Esophagus (tissue), 2 donors: ENCODE results near the gene ENOX1. TPM values are rescaled to one million over a fixed set of nuclear protein-coding genes. Genes with fewer than 3 reads are reported as not detected.

Source experiments
- H3K27ac ChIP-seq, 2 donors: one replicate each; pipeline ENCODE4 v1.5.1; 2013; ENCODE audit warnings: low read depth in 2 of 2, mild to moderate bottlenecking in 2 of 2, inconsistent platforms in 1 of 2, low read length in 1 of 2, moderate library complexity in 1 of 2
- H3K27me3 ChIP-seq, 2 donors: one replicate each; pipeline ENCODE4 v1.6.1; 2013; ENCODE audit warnings: low read length in 2 of 2, control low read depth in 1 of 2, mild to moderate bottlenecking in 1 of 2; ENCODE audit not compliant: insufficient read depth in 2 of 2, control insufficient read depth in 1 of 2
- H3K36me3 ChIP-seq, 2 donors: one replicate each; pipeline ENCODE4 v1.6.1; 2013; ENCODE audit warnings: low read length in 1 of 2; ENCODE audit not compliant: control insufficient read depth in 2 of 2, insufficient read depth in 2 of 2
- H3K4me1 ChIP-seq, 2 donors: one replicate each; pipeline ENCODE4 v1.6.1; 2013; ENCODE audit warnings: low read length in 1 of 2; ENCODE audit not compliant: control insufficient read depth in 2 of 2, insufficient read depth in 2 of 2
- H3K4me3 ChIP-seq, 2 donors: one replicate each; pipeline ENCODE4 v1.5.1; 2013; ENCODE audit warnings: low read length in 2 of 2, mild to moderate bottlenecking in 2 of 2, low read depth in 1 of 2, moderate library complexity in 1 of 2
- H3K9me3 ChIP-seq, 2 donors: one replicate each; pipeline ENCODE4 v1.6.1; 2013; ENCODE audit warnings: mild to moderate bottlenecking in 2 of 2, low read depth in 1 of 2, low read length in 1 of 2, moderate library complexity in 1 of 2; ENCODE audit not compliant: control insufficient read depth in 2 of 2, insufficient read depth in 1 of 2
- WGBS, 2 donors: extraction: QIAGEN DNeasy Blood & Tissue Kit; methylation state at CpG; one replicate each; pipeline ENCODE4 v1.1.7; 2013; 5-methylcytosine and 5-hydroxymethylcytosine counted together
- polyA plus RNA-seq, 2 donors: library from polyadenylated mRNA; stranded (reverse); fragments of 200-250 nt; gene quantifications; one replicate each; pipeline ENCODE4 v1.2.3, GENCODE V29; 2013
- donor health status: healthy with polysubstance abuse.
- donor health status: Bipolar disorder and iron deficiency.

The ENOX1 gene
- polyA plus RNA-seq, 2 donors = 0.10 to 0.29 TPM

DNA sequence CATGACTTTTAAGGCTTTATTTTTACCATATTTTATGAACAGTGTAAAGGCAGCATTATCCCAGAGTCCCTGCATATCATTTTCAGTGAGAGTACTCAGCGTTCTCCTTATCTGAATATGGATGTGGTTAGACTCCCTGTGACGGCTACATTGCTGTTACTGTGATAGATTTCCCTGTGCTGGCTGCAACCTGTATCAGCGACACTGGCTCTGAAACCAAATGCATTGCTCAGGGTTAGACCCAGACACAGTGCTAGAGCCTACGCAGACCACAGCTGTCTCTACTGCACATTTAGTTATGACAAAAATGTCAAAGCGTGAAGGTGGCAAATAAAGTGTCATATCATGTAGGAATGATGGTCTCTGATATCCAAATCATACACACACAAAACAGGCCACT lies 138.0 kb downstream of the ENOX1 start:
- Histone ChIP-seq H3K36me3 (no peaks in the 10 kb centered on the region), H3K9me3 (no peaks in the 10 kb centered on the region), H3K27me3 (no peaks in the 10 kb centered on the region), H3K4me1 (no peaks in the 10 kb centered on the region), H3K27ac (no peak overlapping the region), H3K4me3 (no peak overlapping the region)
- 85 to 86% methylated on average over 5 of the region's 5 CpGs for WGBS, 2 donors

DNA sequence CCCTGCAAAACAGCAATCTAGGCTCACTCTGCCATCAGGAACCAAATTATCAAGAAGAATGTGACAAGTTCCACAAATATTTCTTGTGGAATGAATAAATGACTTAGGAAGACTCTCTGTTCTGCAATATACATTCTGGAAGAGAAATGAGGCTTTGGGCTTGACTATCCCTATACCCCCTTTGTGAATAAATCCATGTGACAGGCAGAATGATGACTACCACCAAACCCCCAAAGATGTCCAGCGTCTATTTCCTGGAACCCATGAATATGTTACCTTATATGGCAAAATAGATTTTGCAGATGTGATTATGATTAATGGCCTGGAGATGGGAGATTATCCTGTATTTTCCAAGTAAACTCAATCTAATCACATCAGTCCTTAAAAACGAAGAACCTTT lies 139.3 kb downstream of the ENOX1 start:
- H3K27ac ChIP-seq = no peak overlapping the region
- H3K36me3 ChIP-seq = no peaks in the 10 kb centered on the region
- 31 to 36% methylated on average over 2 of the region's 2 CpGs for WGBS, 2 donors
- no peaks in the 10 kb centered on the region for H3K27me3 ChIP-seq
- no peaks in the 10 kb centered on the region for H3K4me1 ChIP-seq
- no peaks in the 10 kb centered on the region for H3K9me3 ChIP-seq
- H3K4me3 ChIP-seq = no peak overlapping the region

DNA sequence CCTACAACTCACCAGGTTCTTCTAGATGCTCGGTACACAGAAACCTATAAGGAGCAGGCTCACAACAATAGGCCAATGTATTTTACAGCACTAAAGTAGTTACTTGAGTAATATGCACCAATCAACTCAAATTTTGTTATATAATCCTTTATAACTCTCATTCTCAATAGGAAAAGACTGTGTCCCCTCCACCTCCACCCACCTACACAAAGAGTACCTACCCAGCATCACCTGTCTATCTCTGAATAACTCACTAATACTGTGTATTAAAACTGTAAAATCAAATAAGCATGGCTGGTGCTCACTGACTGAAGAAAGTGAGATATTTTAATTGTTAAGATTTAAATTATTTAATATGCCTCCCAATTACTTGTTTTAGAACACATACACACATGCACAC lies 146.3 kb downstream of the ENOX1 start:
- 79 to 91% methylated on average over 1 of the region's 1 CpG for WGBS, 2 donors
- no peaks in the 10 kb centered on the region for H3K9me3 ChIP-seq
- no peaks in the 10 kb centered on the region for H3K36me3 ChIP-seq
- no peaks in the 10 kb centered on the region for H3K27me3 ChIP-seq
- H3K4me3 ChIP-seq = no peak overlapping the region
- no peaks in the 10 kb centered on the region for H3K4me1 ChIP-seq
- H3K27ac ChIP-seq = no peak overlapping the region

DNA sequence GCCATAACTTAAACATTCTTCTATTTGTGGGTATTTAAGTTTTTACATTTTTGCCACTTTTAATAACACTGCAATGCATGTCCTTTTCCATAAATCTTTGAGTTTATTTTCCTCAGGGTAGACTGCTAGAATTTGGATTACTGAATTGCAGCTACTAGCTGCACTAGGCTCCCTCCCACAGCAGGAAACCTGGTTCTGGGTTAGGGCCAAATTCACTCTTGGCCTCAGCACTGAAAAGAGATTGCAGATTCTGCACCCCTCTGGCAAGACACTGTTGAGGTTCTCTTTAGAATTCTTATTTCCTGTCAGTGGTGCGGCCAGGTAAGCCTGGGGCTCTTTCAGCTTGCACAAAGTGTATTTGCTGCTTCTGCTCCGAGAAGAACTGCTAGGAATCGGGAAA lies 155.7 kb downstream of the ENOX1 start:
- Histone ChIP-seq H3K9me3 (no peaks in the 10 kb centered on the region), H3K4me3 (no peak overlapping the region), H3K27me3 (no peaks in the 10 kb centered on the region), H3K27ac (no peak overlapping the region), H3K4me1 (no peaks in the 10 kb centered on the region), H3K36me3 (no peaks in the 10 kb centered on the region)
- WGBS, 2 donors = 52 to 69% methylated on average over 3 of the region's 3 CpGs

DNA sequence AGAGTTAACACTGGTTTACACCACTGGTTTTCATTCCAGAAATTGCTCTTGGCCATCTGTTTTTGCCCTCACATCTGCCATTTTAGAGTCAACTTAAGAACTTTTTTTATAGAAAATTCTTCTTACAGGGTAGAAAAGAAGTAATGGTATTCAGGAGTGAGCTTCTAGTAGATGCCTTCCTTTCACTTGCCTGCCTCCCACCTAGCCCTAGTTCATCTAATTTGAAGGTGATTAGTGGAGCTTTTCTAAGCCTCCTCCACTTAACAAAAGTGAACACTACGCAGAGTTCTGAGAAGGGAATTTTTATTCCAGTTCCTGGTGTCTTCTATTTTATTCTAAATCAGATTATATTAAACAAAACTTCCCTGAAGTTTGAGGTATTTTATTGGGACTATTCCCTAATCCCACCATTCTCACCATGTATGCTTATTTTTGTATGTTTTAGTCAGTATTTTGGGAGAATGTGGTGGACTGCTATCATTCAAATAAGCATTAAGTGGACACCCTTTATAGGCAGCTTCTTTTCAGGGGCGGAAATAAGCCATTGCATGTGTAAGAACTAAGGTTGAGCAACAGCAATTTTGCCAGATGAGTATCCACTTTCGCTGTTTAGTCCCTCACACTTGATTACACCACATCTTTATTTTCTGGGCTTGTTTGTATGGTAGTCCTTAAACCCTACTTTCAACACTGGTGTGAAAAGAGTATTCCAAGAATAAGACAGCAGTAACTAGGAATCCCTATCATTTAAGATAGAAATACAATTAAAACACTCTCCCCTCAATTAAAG lies 156.9 kb downstream of the ENOX1 start:
- H3K4me1 ChIP-seq = no peaks in the 10 kb centered on the region
- H3K27me3 ChIP-seq = no peaks in the 10 kb centered on the region
- H3K4me3 ChIP-seq = no peak overlapping the region
- WGBS, 2 donors = 89 to 91% methylated on average over 3 of the region's 3 CpGs
- no peak overlapping the region for H3K27ac ChIP-seq
- H3K9me3 ChIP-seq = no peaks in the 10 kb centered on the region
- H3K36me3 ChIP-seq = no peaks in the 10 kb centered on the region

DNA sequence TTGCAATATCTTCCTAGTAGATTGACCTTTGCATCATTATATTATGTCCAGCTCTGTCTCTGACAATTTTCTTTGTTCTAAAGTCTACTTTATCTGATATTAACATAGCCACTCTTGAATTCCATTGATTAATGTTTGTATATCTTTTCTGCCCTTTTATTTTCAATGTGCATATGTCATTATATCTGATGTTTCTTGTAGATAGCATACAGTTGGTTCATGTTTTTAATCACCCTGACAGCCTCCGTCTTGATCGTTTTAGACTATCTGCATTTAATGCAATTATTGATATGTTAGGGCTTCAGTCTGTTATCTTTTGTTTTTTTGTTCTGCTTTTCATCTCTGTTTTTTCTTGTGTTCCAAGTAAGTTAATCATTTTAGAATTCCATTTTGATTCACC lies 159.8 kb downstream of the ENOX1 start:
- 83 to 94% methylated on average over 2 of the region's 2 CpGs for WGBS, 2 donors
- H3K27me3 ChIP-seq = no peaks in the 10 kb centered on the region

DNA sequence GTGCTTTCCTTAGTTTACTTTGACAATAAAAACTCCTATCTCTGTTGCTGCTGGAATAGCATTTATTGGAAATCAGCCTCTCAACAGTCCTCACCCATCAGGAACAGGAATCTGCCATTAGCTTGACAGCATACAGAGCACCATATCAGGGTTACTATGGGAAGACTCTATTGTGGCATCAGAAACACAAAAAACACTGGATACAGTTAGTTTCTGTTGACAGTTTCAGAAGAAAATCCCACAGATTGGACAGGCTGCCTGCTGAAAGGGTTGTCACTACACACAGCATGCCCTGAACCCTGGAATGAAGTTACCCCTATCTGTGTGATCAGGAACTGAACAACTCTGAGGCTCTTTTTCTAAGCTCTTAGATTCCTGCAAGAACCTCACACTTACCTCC lies 172.7 kb downstream of the ENOX1 start:
- no peaks in the 10 kb centered on the region for H3K27me3 ChIP-seq

More for the DNA sequence above, 159.8 kb downstream of the ENOX1 start:
- Histone ChIP-seq H3K4me1 (no peaks in the 10 kb centered on the region), H3K27ac (no peak overlapping the region), H3K4me3 (no peak overlapping the region), H3K36me3 (no peaks in the 10 kb centered on the region), H3K9me3 (peaks cover 0 to 4% of the 10 kb centered on the region in 2 donors)

GRCh38 chr13:43611281-43612273 lies 175.2 kb downstream of the ENOX1 start:
- Histone ChIP-seq H3K27me3 (no peaks in the 10 kb centered on the region), H3K27ac (no peak overlapping the region), H3K4me3 (no peak overlapping the region), H3K4me1 (no peaks in the 10 kb centered on the region), H3K36me3 (no peaks in the 10 kb centered on the region), H3K9me3 (no peaks in the 10 kb centered on the region)
- WGBS, 2 donors = 69 to 71% methylated on average over 3 of the region's 3 CpGs

More for the DNA sequence above, 172.7 kb downstream of the ENOX1 start:
- H3K27ac ChIP-seq = no peak overlapping the region
- H3K4me3 ChIP-seq = no peak overlapping the region
- H3K36me3 ChIP-seq = no peaks in the 10 kb centered on the region
- no peaks in the 10 kb centered on the region for H3K4me1 ChIP-seq
- H3K9me3 ChIP-seq = no peaks in the 10 kb centered on the region

- H3K27ac ChIP-seq = no peak overlapping the region
- no peaks in the 10 kb centered on the region for H3K9me3 ChIP-seq
- WGBS, 2 donors = 79 to 86% methylated on average over 6 of the region's 6 CpGs
- H3K27me3 ChIP-seq = no peaks in the 10 kb centered on the region
- no peaks in the 10 kb centered on the region for H3K36me3 ChIP-seq
- H3K4me3 ChIP-seq = no peak overlapping the region
- no peaks in the 10 kb centered on the region for H3K4me1 ChIP-seq
Observed at GRCh38 chr13:43608400-43609137, 178.2 kb downstream of the ENOX1 start.
